ENCODE data around the gene COL8A1.

Gene COL8A1

DNA sequence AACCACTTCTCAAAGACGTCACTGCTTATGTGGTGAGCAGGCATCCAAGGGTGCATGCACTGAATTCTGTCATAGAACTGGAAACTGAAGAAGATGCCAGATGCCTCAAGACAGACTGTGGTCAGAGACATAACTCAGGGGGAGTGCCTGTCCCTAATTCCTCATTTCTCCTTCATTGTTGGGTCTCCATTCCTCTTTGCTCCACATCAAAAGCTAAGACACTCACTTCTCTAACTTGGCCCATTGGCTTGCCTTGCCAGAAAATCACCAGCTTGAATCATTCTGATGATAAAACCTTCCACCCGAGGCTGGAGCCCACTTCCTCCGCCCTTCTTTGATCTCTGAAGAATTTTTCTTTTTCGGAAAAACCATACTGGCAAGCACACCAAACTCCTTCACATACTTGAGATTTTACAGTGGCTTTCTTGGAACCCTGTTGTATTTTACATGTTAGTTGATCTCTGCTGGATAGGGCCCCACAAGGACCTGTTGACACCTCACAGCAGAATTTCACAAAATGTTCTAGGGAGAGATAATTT lies 69.9 kb downstream of the COL8A1 start:
- Histone ChIP-seq H3K4me1 (ENCODE audit: control insufficient read depth, insufficient read depth, low read length) (no peaks in the 10 kb centered on the region), H3K9me3 (ENCODE audit: control insufficient read depth in 2 of 2, low read length in 2 of 2) (no peaks in the 10 kb centered on the region), H3K36me3 (ENCODE audit: control insufficient read depth in 2 of 2, insufficient read depth in 2 of 2, low read length in 2 of 2) (no peaks in the 10 kb centered on the region), H3K9ac (ENCODE audit: low read length in 2 of 2) (no peak overlapping the region), H3K27me3 (ENCODE audit: control insufficient read depth in 1 of 2, insufficient read depth in 2 of 2, low read length in 2 of 2) (no peaks in the 10 kb centered on the region), H3K4me3 (ENCODE audit: low read length in 2 of 2) (no peak overlapping the region), H3K27ac (ENCODE audit: low read length) (no peak overlapping the region)

DNA sequence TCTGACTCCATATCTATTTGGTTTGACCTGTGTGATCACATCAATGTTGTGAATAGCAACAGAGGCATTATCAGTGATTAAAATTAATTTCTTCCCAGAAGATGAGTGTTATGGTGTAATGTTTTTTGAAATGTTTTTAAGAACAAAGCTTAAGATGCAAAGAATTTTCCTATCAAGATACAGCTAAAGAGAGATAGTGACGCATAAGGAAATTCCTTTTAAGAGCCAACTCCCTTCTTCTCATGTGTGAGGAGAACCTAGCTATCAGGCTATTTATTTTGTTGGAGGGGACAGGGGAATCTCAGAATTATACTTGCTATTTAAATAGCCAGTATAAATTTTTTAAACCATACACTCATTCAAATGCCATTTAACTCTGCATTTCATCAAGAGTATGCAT lies 71.3 kb downstream of the COL8A1 start:
- no peak overlapping the region for H3K27ac ChIP-seq (ENCODE audit: low read length)
- no peaks in the 10 kb centered on the region for H3K9me3 ChIP-seq (ENCODE audit: control insufficient read depth in 2 of 2, low read length in 2 of 2)
- H3K9ac ChIP-seq (ENCODE audit: low read length in 2 of 2): no peak overlapping the region
- no peak overlapping the region for H3K4me3 ChIP-seq (ENCODE audit: low read length in 2 of 2)
- H3K36me3 ChIP-seq (ENCODE audit: control insufficient read depth in 2 of 2, insufficient read depth in 2 of 2, low read length in 2 of 2): no peaks in the 10 kb centered on the region
- no peaks in the 10 kb centered on the region for H3K4me1 ChIP-seq (ENCODE audit: control insufficient read depth, insufficient read depth, low read length)
- no peaks in the 10 kb centered on the region for H3K27me3 ChIP-seq (ENCODE audit: control insufficient read depth in 1 of 2, insufficient read depth in 2 of 2, low read length in 2 of 2)

- no peak overlapping the region for H3K9ac ChIP-seq (ENCODE audit: low read length in 2 of 2)
- no peaks in the 10 kb centered on the region for H3K4me1 ChIP-seq (ENCODE audit: control insufficient read depth, insufficient read depth, low read length)
- no peaks in the 10 kb centered on the region for H3K9me3 ChIP-seq (ENCODE audit: control insufficient read depth in 2 of 2, low read length in 2 of 2)
- H3K27me3 ChIP-seq (ENCODE audit: control insufficient read depth in 1 of 2, insufficient read depth in 2 of 2, low read length in 2 of 2): no peaks in the 10 kb centered on the region
- H3K4me3 ChIP-seq (ENCODE audit: low read length in 2 of 2): no peak overlapping the region
- H3K27ac ChIP-seq (ENCODE audit: low read length): no peak overlapping the region
- H3K36me3 ChIP-seq (ENCODE audit: control insufficient read depth in 2 of 2, insufficient read depth in 2 of 2, low read length in 2 of 2): no peaks in the 10 kb centered on the region
These were observed 71.7 kb downstream of the COL8A1 start for GRCh38 chr3:99710094-99710493.

DNA sequence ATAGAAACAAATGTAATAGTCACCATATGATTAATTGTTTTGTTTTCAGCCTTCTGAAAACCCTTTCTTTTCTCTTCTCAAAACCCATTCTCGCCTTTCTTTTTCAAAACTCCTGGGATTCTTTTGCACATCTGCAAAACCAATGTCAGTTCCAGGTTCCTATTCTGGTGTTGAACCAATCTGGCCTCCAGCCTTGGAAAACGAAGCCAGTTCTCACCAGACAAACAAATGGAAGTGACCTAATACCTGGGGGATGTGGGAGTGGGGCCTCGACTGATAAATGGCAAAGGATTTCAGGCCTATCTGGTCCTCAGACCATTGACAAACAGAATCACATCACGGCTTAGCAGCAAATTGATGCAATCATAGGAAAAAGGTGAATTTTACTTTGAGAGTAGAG lies 73.0 kb downstream of the COL8A1 start:
- H3K9ac ChIP-seq (ENCODE audit: low read length in 2 of 2): no peak overlapping the region
- no peaks in the 10 kb centered on the region for H3K9me3 ChIP-seq (ENCODE audit: control insufficient read depth in 2 of 2, low read length in 2 of 2)
- no peaks in the 10 kb centered on the region for H3K4me1 ChIP-seq (ENCODE audit: control insufficient read depth, insufficient read depth, low read length)
- H3K36me3 ChIP-seq (ENCODE audit: control insufficient read depth in 2 of 2, insufficient read depth in 2 of 2, low read length in 2 of 2): no peaks in the 10 kb centered on the region
- H3K27me3 ChIP-seq (ENCODE audit: control insufficient read depth in 1 of 2, insufficient read depth in 2 of 2, low read length in 2 of 2): no peaks in the 10 kb centered on the region
- H3K4me3 ChIP-seq (ENCODE audit: low read length in 2 of 2): no peak overlapping the region
- no peak overlapping the region for H3K27ac ChIP-seq (ENCODE audit: low read length)

DNA sequence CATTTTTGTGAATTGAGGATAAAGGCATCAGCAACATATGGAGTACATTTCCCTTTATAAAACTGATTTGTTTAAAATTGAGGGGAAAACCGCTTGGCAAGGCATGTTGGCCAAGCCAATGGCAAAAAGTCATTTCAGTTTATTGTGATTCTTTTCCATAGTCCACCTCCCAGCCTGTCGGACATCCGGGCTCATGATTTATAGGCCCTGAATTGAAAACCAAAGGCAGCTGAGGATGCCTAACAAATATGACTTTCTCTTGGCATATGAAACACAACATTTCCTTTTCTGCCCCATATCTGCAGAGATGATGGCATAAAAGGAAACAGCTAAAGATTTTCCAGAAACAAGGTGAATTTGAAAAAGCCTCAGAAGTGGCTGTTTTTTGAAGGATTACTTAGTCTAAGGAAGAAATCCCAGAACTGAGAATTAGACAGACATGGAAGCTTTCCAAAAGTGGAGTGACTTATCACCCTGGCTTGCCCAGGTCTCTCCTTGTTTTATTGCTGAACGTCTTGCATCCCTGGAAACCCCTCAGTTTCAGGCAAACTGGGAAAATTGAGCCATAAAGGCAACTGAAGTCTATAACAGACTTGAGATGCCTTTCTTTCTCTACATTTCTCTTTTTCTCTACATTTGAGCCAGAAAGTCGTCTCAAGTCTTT lies 74.0 kb downstream of the COL8A1 start:
- Histone ChIP-seq H3K4me3 (ENCODE audit: low read length in 2 of 2) (no peak overlapping the region), H3K27me3 (ENCODE audit: control insufficient read depth in 1 of 2, insufficient read depth in 2 of 2, low read length in 2 of 2) (no peaks in the 10 kb centered on the region), H3K9me3 (ENCODE audit: control insufficient read depth in 2 of 2, low read length in 2 of 2) (no peaks in the 10 kb centered on the region), H3K27ac (ENCODE audit: low read length) (no peak overlapping the region), H3K36me3 (ENCODE audit: control insufficient read depth in 2 of 2, insufficient read depth in 2 of 2, low read length in 2 of 2) (no peaks in the 10 kb centered on the region), H3K9ac (ENCODE audit: low read length in 2 of 2) (no peak overlapping the region), H3K4me1 (ENCODE audit: control insufficient read depth, insufficient read depth, low read length) (no peaks in the 10 kb centered on the region)

DNA sequence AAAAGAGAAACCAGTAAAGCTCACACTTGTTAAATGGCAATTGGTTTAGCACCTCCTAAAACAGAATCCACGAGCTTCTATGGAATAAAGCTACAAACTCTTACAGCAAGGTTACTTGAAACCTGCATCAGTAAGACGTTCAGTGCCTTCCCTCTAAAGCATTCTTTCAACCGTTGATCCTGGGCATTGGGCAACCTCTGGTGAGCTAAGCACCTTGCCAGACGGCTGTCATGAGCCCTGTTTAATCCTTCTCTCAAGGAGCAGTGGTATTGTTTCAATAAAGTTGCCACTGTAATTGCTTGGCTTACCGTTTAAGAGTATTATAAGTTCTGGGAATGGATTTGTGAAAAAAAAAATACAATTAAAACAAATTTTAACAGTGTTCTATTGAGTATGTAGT lies 75.0 kb downstream of the COL8A1 start:
- H3K36me3 ChIP-seq (ENCODE audit: control insufficient read depth in 2 of 2, insufficient read depth in 2 of 2, low read length in 2 of 2): no peaks in the 10 kb centered on the region
- H3K4me1 ChIP-seq (ENCODE audit: control insufficient read depth, insufficient read depth, low read length): no peaks in the 10 kb centered on the region
- H3K9me3 ChIP-seq (ENCODE audit: control insufficient read depth in 2 of 2, low read length in 2 of 2): no peaks in the 10 kb centered on the region
- no peaks in the 10 kb centered on the region for H3K27me3 ChIP-seq (ENCODE audit: control insufficient read depth in 1 of 2, insufficient read depth in 2 of 2, low read length in 2 of 2)
- H3K4me3 ChIP-seq (ENCODE audit: low read length in 2 of 2): no peak overlapping the region
- H3K9ac ChIP-seq (ENCODE audit: low read length in 2 of 2): no peak overlapping the region
- no peak overlapping the region for H3K27ac ChIP-seq (ENCODE audit: low read length)

DNA sequence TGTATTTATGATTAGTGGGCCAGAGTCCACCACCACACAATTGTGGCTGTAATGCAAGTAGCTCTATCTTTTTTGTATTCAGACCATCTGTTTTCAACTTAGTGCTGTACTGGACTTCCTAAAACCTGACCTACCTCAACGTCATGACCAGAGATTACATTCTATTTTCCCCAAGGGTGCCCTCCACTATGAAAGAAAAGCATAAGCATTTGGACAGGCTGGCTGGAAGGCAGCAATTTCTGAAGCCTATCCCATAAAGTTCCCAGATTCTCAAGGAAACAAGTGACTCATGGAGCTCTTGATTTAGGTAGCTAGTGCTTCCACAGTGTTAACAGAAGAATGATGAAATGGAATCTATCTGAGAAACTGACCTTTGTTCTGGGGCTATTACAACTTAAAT lies 75.8 kb downstream of the COL8A1 start:
- no peak overlapping the region for H3K27ac ChIP-seq (ENCODE audit: low read length)

DNA sequence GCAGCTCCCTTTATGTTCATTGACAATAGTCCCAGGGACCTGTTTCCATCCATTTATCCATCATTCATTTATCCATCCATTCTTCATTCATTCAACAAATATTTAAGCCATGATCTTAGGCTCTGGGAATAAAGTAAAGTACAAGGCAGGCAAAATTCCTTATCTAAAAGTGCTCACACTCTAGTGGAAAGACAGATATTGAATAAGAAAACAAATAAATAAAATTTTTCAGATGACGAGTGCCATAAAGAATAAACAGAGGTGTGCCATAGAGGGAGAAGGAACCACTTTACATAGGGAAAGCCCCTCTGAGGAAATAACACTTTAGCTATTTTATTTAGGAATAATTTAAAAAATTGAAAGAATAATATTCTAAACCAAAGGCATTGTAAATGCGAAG lies 76.2 kb downstream of the COL8A1 start:
- Histone ChIP-seq H3K9me3 (ENCODE audit: control insufficient read depth in 2 of 2, low read length in 2 of 2) (no peaks in the 10 kb centered on the region), H3K4me1 (ENCODE audit: control insufficient read depth, insufficient read depth, low read length) (no peaks in the 10 kb centered on the region), H3K4me3 (ENCODE audit: low read length in 2 of 2) (no peak overlapping the region), H3K27me3 (ENCODE audit: control insufficient read depth in 1 of 2, insufficient read depth in 2 of 2, low read length in 2 of 2) (no peaks in the 10 kb centered on the region), H3K9ac (ENCODE audit: low read length in 2 of 2) (no peak overlapping the region), H3K36me3 (ENCODE audit: control insufficient read depth in 2 of 2, insufficient read depth in 2 of 2, low read length in 2 of 2) (no peaks in the 10 kb centered on the region), H3K27ac (ENCODE audit: low read length) (no peak overlapping the region)

More for the DNA sequence above, 75.8 kb downstream of the COL8A1 start:
- Histone ChIP-seq H3K36me3 (ENCODE audit: control insufficient read depth in 2 of 2, insufficient read depth in 2 of 2, low read length in 2 of 2) (no peaks in the 10 kb centered on the region), H3K27me3 (ENCODE audit: control insufficient read depth in 1 of 2, insufficient read depth in 2 of 2, low read length in 2 of 2) (no peaks in the 10 kb centered on the region), H3K9ac (ENCODE audit: low read length in 2 of 2) (no peak overlapping the region), H3K4me1 (ENCODE audit: control insufficient read depth, insufficient read depth, low read length) (no peaks in the 10 kb centered on the region), H3K9me3 (ENCODE audit: control insufficient read depth in 2 of 2, low read length in 2 of 2) (no peaks in the 10 kb centered on the region), H3K4me3 (ENCODE audit: low read length in 2 of 2) (no peak overlapping the region)

DNA sequence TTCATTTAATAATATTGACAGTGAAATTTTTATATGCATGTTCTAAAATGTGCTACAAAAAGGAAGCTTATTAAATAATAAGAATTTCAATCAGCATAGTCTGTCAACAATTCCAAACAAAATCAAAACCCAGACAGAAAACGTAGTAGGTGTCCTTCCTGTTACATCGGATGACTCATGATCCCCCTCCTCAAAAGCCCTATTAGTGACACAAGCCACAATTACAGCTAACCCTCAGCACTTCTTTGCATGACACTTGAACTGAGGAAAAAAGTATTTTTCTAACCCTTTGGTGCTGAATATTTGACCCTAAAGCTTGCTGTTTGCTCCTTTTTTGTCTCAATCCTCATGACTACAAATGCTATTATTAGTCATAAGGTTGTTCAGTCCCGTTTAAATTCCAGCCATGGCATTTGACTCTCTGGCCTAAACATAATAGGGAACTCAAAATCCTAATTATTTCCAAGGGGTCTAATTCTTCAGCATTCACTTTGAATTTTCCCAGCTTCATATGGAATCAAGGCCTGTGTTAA lies 78.1 kb downstream of the COL8A1 start:
- H3K4me1 ChIP-seq (ENCODE audit: control insufficient read depth, insufficient read depth, low read length): no peaks in the 10 kb centered on the region
- H3K36me3 ChIP-seq (ENCODE audit: control insufficient read depth in 2 of 2, insufficient read depth in 2 of 2, low read length in 2 of 2): no peaks in the 10 kb centered on the region
- H3K27me3 ChIP-seq (ENCODE audit: control insufficient read depth in 1 of 2, insufficient read depth in 2 of 2, low read length in 2 of 2): no peaks in the 10 kb centered on the region
- no peak overlapping the region for H3K27ac ChIP-seq (ENCODE audit: low read length)
- H3K9ac ChIP-seq (ENCODE audit: low read length in 2 of 2): no peak overlapping the region
- H3K4me3 ChIP-seq (ENCODE audit: low read length in 2 of 2): no peak overlapping the region
- no peaks in the 10 kb centered on the region for H3K9me3 ChIP-seq (ENCODE audit: control insufficient read depth in 2 of 2, low read length in 2 of 2)

- no peaks in the 10 kb centered on the region for H3K36me3 ChIP-seq (ENCODE audit: control insufficient read depth in 2 of 2, insufficient read depth in 2 of 2, low read length in 2 of 2)
- no peak overlapping the region for H3K4me3 ChIP-seq (ENCODE audit: low read length in 2 of 2)
- H3K4me1 ChIP-seq (ENCODE audit: control insufficient read depth, insufficient read depth, low read length): no peaks in the 10 kb centered on the region
- H3K27me3 ChIP-seq (ENCODE audit: control insufficient read depth in 1 of 2, insufficient read depth in 2 of 2, low read length in 2 of 2): no peaks in the 10 kb centered on the region
- H3K9ac ChIP-seq (ENCODE audit: low read length in 2 of 2): no peak overlapping the region
- no peaks in the 10 kb centered on the region for H3K9me3 ChIP-seq (ENCODE audit: control insufficient read depth in 2 of 2, low read length in 2 of 2)
- no peak overlapping the region for H3K27ac ChIP-seq (ENCODE audit: low read length)
These were observed 82.7 kb downstream of the COL8A1 start for GRCh38 chr3:99720985-99721632.

- Histone ChIP-seq H3K9me3 (ENCODE audit: control insufficient read depth in 2 of 2, low read length in 2 of 2) (no peaks in the 10 kb centered on the region), H3K4me3 (ENCODE audit: low read length in 2 of 2) (no peak overlapping the region), H3K27me3 (ENCODE audit: control insufficient read depth in 1 of 2, insufficient read depth in 2 of 2, low read length in 2 of 2) (no peaks in the 10 kb centered on the region), H3K27ac (ENCODE audit: low read length) (no peak overlapping the region), H3K36me3 (ENCODE audit: control insufficient read depth in 2 of 2, insufficient read depth in 2 of 2, low read length in 2 of 2) (no peaks in the 10 kb centered on the region), H3K4me1 (ENCODE audit: control insufficient read depth, insufficient read depth, low read length) (no peaks in the 10 kb centered on the region), H3K9ac (ENCODE audit: low read length in 2 of 2) (no peak overlapping the region)
These were observed 83.2 kb downstream of the COL8A1 start for GRCh38 chr3:99721633-99722007.
